NCI-H1436 treated with DMSO at 0.1 percent for 48 hours (cell line): Measurements from ENCODE around the gene ZBTB2.
"Not testable (repeated sequence)": the region's sequence is repeated elsewhere in the genome, so short reads cannot be mapped to it uniquely, and the experiment has no call there.

Experiments used
- DNase-seq: peaks from one replicate; lab custom pipeline; 2025; lab: John Stamatoyannopoulos, UW

ZBTB2 gene

DNA sequence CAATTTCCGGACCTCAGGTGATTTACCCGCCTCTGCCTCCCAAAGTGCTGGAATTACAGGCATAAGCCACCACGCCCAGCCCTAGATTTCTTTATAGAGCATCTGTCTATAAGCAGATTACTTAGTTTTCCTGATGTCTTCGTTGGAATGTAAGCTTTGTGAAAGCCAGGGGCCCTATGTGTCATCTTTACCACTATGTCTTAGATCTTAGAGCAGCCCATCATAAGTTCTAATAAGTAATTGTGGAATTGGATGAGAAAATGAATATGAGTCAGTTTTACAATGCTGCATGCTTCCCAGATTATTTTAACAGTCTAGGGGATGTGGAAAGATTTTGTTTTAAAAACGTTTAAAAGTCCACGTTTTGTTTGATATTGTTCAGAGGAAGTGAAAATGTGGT, 9.1 kb upstream of the ZBTB2 start:
- no peak for DNase-seq

DNA sequence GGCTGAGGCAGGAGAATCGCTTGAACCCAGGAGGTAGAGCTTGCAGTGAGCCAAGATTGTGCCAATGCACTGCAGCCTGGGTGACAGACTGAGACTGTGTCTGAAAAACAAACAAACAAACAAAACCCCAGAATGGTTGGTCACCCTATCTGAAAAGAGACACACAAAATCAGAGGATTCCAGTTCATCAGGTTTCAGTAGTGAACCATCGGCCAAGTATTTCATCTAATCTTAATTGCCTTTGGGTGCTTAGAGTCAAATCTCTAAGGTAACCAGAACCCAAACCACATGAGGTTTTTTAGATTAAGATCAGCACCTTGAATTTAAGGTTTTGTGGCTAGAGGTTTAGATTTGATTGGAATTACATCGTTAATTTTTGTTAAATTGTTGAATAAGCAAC, 8.3 kb upstream of the ZBTB2 start:
- DNase-seq: no peak

DNA sequence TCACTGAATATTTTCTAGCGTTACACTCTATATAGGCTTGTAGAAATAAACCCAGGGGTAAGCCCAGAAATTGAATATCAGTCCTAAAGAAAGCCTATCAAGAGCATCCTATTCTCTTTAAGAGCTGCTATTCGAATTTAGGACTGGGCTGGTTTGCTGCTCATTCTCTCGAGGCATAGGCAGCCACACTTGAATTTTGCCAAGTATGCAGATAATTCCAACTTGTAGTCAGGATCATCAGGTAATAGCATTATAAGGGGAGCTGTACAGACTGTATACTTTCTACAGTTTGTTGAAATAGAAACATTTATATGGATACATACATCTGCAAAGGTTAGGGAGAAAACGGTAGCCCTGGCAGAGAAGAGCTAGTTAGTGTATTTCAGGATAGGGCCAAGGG, 2.1 kb upstream of the ZBTB2 start:
- no peak for DNase-seq

DNA sequence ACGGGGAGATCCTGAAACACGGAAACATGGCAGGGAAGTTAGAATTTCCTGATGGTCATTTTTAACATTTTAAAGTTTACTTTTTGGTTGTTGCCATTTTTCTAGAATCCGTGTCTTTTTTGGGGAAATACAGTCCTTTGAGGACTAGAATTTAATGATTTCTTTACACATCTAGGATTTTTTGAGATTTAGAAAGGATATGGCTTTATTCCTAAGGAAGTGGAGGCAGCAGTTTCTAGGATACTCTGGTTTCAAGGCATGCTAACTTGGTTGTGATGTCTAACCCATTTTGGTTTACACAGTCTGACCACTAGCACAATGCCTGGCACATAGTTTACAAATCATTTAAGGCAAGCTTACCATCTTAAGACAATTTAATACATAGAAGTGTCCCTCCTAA, 1.1 kb upstream of the ZBTB2 start:
- DNase-seq: no peak

DNA sequence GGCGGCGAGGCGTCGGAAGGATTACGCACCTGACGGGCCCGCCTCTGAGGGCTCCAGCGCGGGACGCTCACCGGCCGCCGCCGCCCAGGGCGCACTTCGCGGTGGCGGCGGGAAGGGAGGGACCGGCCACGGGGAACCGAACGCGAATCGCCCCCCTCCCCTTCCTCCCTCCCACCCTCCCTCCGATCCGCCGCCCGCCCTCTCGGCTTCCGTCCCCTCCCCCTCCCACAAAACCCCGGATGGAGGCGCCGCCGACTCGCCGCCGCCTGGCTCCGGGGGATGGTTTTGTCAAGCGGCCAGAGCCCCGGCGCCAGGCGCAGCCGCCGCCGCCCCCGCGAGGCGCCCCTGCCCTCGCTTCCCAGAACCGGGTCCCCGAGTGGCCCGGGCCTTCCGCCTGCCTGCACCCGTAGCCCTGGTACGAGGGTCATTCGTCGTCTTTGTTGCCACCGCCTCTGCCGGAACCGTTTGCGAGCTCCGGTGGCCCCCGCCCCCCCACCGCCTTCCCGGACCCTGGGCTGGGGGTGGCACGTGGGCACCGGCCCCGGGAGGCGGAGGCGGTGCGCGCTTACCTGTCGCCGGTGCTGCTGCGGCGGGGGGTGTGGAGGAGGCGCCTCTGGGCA, 398 bp downstream of the ZBTB2 start:
- no peak for DNase-seq

DNA sequence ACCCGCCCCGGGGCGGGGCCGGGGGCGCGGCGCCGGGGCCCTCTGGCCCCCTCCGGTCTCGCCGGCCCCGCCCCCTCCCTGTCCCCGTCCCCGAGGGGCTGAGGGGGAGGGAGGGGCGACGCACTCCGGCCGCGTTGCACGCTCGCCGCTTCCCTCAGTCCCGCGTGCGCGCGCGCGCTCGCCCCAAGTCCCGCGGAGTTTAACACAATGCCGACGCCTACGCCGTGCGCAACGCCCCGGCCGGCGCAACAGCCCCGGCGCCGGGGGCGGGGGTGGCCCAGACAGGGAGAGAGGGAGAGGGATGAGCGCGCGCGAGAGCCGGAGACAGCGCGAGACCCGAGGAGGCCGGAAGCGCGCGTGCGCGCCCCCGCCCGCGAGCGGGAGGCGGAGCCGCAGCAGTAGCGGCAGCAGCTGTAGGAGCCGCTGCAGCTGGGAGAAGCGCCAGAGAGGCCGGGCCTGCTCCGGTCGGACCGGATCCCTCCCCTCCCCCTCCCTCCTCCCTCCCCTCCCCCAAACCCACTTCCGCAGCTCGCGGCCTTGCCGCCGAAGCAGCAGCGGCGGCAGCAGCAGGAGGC, 996 bp downstream of the ZBTB2 start:
- peak; percentile 80 for DNase-seq

DNA sequence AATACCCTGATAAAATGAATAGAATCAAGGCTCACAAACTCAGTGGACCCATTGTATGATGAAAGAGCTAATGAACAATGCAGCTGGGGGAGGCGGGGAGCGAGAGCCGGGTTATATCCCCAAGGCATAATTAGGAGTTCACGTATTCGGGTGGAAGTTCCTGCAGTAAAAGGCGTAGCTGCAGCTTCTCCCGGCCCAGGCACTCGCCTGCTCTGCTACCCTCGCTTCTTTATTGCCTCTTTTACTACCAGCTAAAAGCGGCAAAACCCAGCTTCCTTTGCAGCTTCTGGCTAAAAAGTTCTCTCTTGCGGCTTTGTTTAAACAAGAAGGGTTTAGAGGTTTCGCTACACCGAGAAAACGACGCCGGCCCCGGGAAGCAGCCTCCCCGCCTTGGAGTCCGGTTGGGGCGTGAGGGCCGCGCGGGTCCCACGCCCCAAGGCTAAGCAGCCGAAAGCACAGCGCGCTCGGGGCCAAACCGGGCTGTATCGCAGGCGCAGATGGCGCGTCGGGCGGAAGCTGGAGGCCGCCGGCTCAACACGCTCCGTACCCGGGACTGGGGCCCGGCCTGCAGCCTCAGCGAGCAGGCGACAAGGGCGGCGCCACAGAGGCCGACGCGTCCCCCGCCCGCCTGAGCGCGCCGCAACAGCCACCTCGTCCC, 1.6 kb downstream of the ZBTB2 start:
- no peak for DNase-seq

DNA sequence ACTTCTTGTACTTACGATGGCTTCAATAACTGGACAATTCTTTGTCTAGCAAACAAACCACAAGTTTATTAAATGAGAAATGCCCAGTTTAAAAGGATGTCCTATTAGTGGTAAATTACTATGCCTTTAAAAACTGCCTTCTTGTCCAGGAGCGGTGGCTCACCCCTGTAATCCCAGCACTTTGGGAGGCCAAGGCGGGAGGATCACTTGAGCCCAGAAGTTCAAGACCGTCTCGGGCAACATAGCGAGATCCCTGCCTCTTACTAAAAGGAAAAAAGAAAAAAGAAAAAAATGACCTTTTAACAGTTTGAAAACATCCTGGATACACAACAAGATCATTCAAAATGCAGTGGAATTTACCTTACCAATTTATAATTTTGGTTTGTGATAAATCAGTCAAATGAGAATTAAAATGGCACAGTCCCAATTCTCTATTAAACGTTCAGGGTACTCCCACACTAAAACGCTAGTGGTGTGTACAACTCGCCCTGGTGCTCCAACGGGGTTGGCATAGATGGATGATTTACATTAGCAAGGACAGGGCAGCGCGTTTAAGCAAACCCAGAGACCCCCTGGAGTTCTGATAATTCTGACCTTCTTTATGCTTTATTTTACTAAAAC, 2.3 kb downstream of the ZBTB2 start:
- no peak for DNase-seq

DNA sequence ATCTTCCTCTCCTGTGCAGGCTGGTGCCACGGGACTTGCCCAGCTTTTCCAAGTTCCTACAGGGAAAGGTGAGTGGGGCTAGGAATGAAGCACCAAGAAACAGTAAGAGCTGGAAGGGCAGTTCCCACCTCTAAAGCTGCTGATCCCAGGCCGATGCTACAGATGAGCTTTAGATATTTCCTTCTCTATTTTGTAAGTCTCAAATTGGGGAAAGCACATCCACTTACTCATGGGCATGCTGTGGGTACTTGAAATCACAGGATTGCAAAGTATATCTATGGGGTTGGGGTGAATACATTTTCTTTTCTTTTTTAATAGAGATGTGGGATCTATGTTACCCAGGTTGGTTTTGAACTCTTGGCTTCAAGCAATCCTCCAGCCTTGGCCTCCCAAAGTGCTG, 3.1 kb downstream of the ZBTB2 start:
- DNase-seq: no peak

DNA sequence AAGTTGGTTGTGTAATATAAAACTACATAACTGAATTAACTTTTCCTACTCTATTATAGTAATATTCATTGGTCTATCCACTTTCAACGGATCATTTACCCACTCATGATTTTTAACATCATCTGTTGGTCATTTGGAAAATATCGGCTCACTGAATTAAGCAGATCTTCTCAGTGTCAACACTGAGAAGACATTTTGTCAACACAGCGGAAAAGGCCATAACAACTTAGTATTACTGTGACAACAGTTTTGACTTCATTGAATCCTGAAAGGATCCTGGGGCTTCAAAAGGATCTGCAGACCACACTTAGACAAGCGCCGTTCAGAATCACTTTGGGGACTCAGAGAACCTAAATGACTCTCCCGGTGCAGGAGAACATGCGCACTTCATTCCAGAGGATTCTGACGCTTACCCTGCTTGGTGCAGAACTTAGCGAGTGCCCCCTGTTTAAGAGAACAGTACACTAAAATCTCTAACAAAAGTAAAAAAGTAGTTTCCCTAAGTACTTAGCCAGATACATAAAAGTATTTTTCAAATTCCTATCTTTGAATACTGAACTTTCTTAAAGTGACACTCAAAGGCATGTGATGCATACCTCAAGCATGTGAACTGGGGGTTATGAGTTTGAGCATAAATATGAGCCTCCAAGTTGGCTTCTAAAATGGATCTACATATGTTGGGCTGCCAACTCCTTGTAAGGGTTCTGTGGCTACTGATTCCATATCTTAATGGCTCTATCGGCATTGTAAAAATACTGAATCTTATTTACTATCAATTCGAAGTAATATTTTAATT, 4.0 kb downstream of the ZBTB2 start:
- DNase-seq: no peak

DNA sequence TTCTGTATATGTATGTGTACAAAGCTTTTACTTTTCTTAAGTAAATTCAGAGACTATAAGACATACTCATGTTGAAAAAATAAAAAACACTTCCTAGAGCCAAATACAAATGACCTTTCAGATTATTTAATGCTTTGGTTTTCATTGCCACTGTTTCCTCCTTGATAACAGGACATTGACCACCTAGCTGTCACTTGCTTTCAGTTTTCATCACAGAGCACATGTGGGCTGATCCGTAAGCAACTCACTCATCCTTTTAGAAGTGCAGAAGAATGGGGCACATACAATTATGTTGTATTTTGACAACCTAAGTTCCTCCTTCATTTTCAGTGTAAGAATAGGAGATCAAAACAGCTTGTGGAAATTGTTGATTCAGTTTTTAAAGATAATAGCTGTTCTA, 6.2 kb downstream of the ZBTB2 start:
- DNase-seq: no peak

DNA sequence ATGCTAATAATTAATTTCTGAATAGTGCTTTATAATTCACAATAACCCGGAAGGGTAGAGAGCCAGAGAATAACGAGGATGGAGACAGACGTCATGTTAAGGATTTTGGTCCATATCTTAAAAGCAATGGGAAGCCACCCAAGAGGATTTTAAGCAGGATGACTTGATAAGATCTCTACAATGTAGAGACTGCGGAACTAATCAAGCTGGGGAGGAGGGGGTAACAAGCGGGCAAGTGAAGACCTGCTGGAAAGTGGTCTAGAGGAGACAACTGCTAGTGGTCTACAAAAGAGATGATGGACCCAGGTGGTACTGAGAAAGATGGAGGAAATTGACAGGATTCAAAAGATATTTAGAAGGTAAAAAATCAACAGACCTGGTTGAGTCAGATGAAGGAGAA, 7.2 kb downstream of the ZBTB2 start:
- no peak for DNase-seq

DNA sequence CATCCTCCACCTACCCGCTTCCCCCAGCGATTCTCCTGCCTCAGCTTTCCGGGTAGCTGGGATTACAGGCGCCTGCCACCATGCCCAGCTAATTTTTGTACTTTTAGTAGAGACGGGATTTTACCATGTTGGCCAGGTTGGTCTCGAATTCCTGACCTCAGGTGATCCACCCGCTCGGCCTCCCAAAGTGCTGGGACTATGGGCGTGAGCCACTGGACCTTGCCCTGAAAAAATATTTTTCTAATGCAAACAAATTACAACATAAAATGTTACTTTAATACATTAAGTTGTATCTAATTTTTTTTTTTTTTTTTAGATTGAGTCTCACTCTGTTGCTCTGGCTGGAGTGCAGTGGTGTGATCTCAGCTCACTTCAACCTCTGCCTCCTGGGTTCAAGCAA, 8.7 kb downstream of the ZBTB2 start:
- DNase-seq: not testable (repeated sequence)

DNA sequence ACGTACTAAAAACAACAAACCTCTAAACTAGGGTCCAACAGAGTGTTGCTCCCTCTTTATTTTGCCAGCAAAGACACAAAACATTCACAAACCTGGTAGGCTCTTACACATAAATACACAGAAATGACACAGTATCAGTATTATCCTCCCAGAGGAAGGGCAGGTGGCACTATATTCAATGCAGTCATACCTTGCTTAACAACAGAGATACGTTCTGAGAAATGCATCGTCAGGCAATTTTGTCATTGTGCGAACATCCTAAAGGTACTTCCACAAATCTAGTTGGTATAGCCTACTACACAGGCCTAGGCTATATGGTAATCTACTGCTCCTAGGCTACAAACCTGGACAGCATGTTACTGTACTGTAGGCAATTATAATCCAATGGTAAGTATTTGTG, 9.6 kb downstream of the ZBTB2 start:
- no peak for DNase-seq

DNA sequence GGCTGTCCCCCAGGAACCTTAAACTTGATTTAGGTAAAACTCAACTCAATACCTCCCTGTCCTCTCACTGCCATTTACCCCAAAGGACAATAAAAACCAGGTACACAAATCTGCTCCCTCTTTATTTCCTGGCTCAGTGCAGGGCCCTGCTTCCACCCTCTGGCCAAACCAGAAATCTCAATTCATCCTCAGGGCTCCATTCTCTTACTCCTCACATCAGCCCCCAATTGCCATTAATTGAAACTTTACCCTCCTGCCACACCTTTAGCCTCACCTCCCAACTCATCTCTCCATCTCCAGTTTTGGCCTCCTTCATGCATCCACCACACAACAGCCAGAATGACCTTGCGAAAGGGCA, 10.5 kb downstream of the ZBTB2 start:
- DNase-seq: no peak

DNA sequence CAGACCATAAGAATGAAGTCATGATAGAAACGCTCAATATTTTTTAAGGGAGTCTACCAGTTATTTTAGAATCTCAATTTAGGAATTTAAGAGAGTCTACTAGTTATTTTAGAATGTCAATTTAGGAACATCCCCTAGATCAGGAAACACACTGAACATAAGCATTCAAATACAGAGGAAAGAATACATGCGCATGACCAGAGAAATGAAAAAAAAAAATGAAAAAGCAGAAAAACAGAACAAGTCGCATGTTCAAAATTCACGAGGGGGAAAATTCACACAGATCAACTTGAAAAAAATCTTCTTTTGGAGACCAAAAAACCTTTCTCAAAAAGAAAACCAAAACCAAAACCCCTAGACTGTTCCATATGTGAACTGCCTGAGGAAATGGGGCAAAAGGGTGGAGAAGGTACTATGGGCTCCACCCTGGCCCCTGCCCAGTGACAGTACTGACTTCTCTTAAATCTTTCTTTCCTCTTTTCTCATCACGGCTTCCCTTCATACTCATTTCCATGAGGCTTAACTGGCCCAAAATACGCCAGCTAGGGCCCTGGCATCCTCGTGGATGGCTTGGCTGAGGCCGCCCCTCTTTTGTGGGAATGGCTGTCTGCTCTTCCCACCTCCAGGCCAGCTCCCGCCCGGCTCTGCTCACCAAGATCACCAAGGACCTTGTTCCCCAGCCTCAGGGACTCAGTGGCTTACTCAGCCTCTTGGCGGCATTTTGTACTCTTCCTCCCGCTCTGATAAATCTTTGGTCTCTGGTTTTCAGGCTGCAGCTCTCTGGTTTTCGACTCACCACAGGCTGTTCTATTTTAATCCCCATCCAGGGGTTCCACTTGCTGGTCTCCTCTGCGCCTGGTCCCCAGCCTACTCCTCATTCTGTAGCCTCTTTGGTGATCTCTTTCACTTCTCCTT, 11.2 kb downstream of the ZBTB2 start:
- DNase-seq: no peak

DNA sequence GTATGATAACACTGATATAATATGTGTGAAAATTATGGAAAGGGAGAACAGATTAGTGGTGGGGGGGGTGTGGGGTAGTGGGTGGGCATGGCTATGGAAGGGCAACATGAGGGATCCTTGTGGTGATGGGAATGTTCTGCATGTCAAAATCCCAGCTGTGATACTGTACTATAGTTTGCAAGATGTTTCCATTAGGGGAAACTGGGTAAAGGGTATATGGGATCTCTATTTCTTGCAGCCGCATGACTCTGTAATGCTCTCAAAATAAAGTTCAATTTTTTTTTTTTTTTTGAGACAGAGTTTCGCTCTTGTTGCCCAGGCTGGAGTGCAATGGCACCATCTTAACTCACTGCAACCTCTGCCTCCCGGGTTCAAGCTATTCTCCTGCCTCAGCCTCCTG, 14.3 kb downstream of the ZBTB2 start:
- no peak for DNase-seq

DNA sequence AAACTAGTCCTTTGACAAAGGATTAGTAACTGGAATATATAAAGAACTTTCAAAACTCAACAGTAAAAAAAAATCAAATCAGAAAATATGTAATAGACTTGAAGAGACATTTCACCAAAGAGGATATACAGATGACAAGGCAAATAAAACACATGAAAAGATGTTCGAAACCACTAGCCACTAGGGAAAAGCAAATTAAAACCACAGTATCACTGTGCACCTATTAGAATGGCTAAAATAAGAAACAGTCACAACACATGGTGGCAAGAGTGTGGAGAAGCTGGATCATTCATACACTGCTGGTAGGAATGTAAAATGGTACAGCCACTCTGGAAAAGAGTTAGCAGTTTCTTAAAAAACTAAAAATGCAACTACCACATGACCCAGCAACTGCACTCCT, 14.9 kb downstream of the ZBTB2 start:
- DNase-seq: no peak

DNA sequence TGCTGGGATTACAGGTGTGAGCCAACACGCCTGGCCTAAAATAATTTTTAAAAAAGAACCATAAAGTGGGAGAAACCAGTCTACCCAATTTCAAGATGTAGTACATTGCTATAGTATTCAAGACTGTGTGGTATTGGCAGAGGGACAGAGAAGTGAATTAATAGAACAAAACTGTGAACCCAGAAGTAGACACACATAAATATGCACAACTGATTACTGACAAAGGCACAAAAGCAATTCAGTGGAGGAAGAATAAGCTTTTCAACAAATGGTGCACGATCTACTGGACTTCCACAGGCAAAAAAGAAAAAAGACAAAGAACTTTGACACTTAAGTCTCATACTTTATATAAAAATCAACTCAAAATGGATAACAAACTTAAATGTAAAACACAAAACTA, 15.5 kb downstream of the ZBTB2 start:
- DNase-seq: no peak

DNA sequence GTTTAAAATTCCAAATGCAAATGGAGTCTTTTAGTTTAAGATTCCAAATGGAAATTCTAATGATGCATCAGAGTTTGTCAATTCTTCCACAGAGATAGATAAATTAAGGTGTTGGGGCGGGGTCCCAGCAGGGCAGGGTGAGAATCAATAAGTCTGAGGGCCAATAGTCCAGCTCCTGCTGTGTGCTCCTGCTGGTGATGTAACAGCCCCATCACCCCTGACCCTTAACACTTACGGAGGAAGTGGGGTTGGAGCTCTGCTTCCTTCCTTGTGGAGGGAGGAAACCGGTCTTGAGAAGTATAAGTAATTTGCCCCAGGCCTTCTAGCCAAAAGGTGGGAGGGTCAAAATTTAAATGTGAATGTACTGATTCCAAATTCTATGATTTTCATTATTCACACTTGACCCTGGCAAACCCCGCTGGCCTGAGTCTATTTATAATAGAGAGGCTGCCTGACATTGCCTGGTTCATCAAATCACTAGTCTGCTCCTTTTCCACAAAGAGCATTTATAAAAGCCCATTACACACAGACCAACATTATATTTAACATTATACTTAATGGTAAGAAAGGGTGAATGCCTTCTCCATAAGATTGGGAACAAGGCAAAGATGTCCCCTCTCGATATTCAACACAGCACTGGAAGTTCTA, 17.2 kb downstream of the ZBTB2 start:
- no peak for DNase-seq

DNA sequence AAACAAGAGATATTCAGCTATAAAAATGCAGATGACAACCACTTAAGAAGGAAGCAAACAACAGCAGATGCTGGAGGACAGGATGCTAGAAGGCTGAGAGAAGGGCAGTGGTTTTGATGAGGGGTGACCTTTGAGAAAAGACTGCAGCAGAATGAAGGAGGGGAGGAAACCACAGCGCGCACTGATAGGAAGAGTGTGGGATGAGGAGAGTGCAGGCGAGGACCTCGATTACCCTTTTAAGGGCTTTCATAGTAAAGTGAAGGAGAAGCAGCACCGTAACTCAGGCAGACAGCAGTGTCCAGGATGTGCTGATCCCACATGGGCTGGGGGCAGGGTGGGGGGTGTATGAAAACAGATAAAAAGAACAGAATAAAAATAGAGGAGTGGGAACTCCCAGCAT, 19.2 kb downstream of the ZBTB2 start:
- DNase-seq: no peak
